Neuronal stem cell (in vitro differentiated cells): ENCODE measurements around the gene COA7.

Source experiments
- DNase-seq: peaks from one replicate; pipeline ENCODE4 v3.0.0-alpha.2; 2013; ENCODE audit warnings: low spot score
- H2AFZ ChIP-seq: one replicate; pipeline ENCODE4 v1.6.1; 2013; ENCODE audit warnings: mild to moderate bottlenecking, low read length, inconsistent platforms
- H2AK5ac ChIP-seq: 2 replicates; pipeline ENCODE4 v1.6.1; 2013; ENCODE audit warnings: low read depth, mild to moderate bottlenecking, inconsistent platforms, low read length, moderate library complexity, mixed read lengths
- H2BK120ac ChIP-seq: 2 replicates; pipeline ENCODE4 v1.6.1; 2013; ENCODE audit warnings: low read depth, mild to moderate bottlenecking, inconsistent platforms, low read length, moderate library complexity, mixed read lengths
- H2BK12ac ChIP-seq: one replicate; pipeline ENCODE4 v1.6.1; 2013; ENCODE audit warnings: low read length, inconsistent platforms
- H2BK15ac ChIP-seq: 2 replicates; pipeline ENCODE4 v1.6.1; 2013; ENCODE audit warnings: mild to moderate bottlenecking, low read length, inconsistent platforms, mixed read lengths
- H2BK5ac ChIP-seq: one replicate; pipeline ENCODE4 v1.6.1; 2013; ENCODE audit warnings: inconsistent platforms, mild to moderate bottlenecking, low read length, moderate library complexity
- H3K14ac ChIP-seq: one replicate; pipeline ENCODE4 v1.6.1; 2013; ENCODE audit warnings: low read length, inconsistent platforms
- H3K18ac ChIP-seq: 2 replicates; pipeline ENCODE4 v1.6.1; 2013; ENCODE audit warnings: low read length, inconsistent platforms
- H3K23ac ChIP-seq: 2 replicates; pipeline ENCODE4 v1.6.1; 2013; ENCODE audit warnings: low read depth, mild to moderate bottlenecking, mixed read lengths, low read length, inconsistent platforms; ENCODE audit not compliant: poor library complexity
- H3K27ac ChIP-seq: replicated peaks from 3 replicates; pipeline ENCODE4 v1.5.1; 2013; ENCODE audit warnings: low read length, inconsistent platforms
- H3K27me3 ChIP-seq, 3 experiments: 2 replicates each; pipeline ENCODE4 v1.6.1; 2013; ENCODE audit warnings: low read length in 3 of 3, mild to moderate bottlenecking in 2 of 3, inconsistent platforms in 1 of 3, low read depth in 1 of 3, mixed read lengths in 1 of 3, moderate library complexity in 1 of 3; ENCODE audit not compliant: control insufficient read depth in 3 of 3, insufficient read depth in 3 of 3
- H3K36me3 ChIP-seq, 2 donors: replicated peaks in 1 of 2; 2 replicates each; pipeline ENCODE4 v1.6.1; 2013; ENCODE audit warnings: low read length in 2 of 2; ENCODE audit not compliant: control insufficient read depth in 2 of 2, insufficient read depth in 2 of 2
- H3K4ac ChIP-seq: 2 replicates; pipeline ENCODE4 v1.6.1; 2013; ENCODE audit warnings: inconsistent platforms, mild to moderate bottlenecking, low read length, moderate library complexity
- H3K4me1 ChIP-seq, 2 donors: 1 replicate in 1 of 2; 2 replicates in 1 of 2; pipeline ENCODE4 v1.6.1; 2013; ENCODE audit warnings: low read length in 2 of 2, low read depth in 1 of 2; ENCODE audit not compliant: control insufficient read depth in 2 of 2, insufficient read depth in 1 of 2
- H3K4me2 ChIP-seq: one replicate; pipeline ENCODE4 v1.6.1; 2013; ENCODE audit warnings: mild to moderate bottlenecking, low read length, inconsistent platforms; ENCODE audit not compliant: insufficient read depth, poor library complexity, severe bottlenecking
- H3K4me3 ChIP-seq, 2 donors: 2 replicates each; pipeline ENCODE4 v1.5.1; 2013; ENCODE audit warnings: low read length in 2 of 2, mild to moderate bottlenecking in 2 of 2, inconsistent platforms in 1 of 2, moderate library complexity in 1 of 2
- H3K79me1 ChIP-seq: one replicate; pipeline ENCODE4 v1.6.1; 2013; ENCODE audit warnings: low read depth, mild to moderate bottlenecking, inconsistent platforms, low read length, moderate library complexity
- H3K9ac ChIP-seq: one replicate; pipeline ENCODE4 v1.6.1; 2013; ENCODE audit warnings: mild to moderate bottlenecking, low read depth, low read length, inconsistent platforms; ENCODE audit not compliant: poor library complexity
- H3K9me3 ChIP-seq, 2 donors: replicated peaks in 1 of 2; 2 replicates each; pipeline versions ENCODE3 to v1.6.1; 2013; ENCODE audit warnings: low read length in 2 of 2, mild to moderate bottlenecking in 2 of 2, inconsistent platforms in 1 of 2, low read depth in 1 of 2, mixed read lengths in 1 of 2, moderate library complexity in 1 of 2; ENCODE audit not compliant: control insufficient read depth in 2 of 2, insufficient read depth in 1 of 2
- H4K8ac ChIP-seq: one replicate; pipeline ENCODE4 v1.6.1; 2013; ENCODE audit warnings: low read depth, mild to moderate bottlenecking, inconsistent platforms, low read length, moderate library complexity
- H4K91ac ChIP-seq: one replicate; pipeline ENCODE4 v1.6.1; 2013; ENCODE audit warnings: low read length, low read depth, mild to moderate bottlenecking, inconsistent platforms; ENCODE audit not compliant: poor library complexity
- WGBS, 2 donors: extraction: QIAGEN DNeasy Blood & Tissue Kit; methylation state at CpG; one replicate each; pipeline ENCODE4 v1.1.7; 2013; ENCODE audit warnings: missing lambda C conversion rate in 2 of 2, mixed read lengths in 1 of 2; ENCODE audit not compliant: insufficient read length in 2 of 2, insufficient replicate concordance in 1 of 2; ENCODE audit errors: extremely low coverage in 2 of 2; 5-methylcytosine and 5-hydroxymethylcytosine counted together

Gene COA7

GRCh38 chr1:52684545-52684944 is 13.6 kb downstream of the COA7 start:
- Histone ChIP-seq H2BK5ac (no peak overlapping the region), H2AFZ (no peak overlapping the region), H3K4me2 (no peak overlapping the region), H3K9ac (no peak overlapping the region), H3K23ac (no peak overlapping the region), H4K91ac (no peak overlapping the region), H2BK120ac (no peak overlapping the region), H3K27ac (no peak overlapping the region), H2AK5ac (no peak overlapping the region), H3K4me3 (no peak overlapping the region), H2BK15ac (no peak overlapping the region), H2BK12ac (no peak overlapping the region), H4K8ac (no peak overlapping the region), H3K9me3 (no peaks in the 10 kb centered on the region), H3K36me3 (peaks cover 15 to 38% of the 10 kb centered on the region in 2 donors), H3K4ac (no peak overlapping the region), H3K4me1 (no peaks in the 10 kb centered on the region), H3K18ac (no peak overlapping the region), H3K14ac (no peak overlapping the region), H3K27me3 (no peaks in the 10 kb centered on the region), H3K79me1 (no peaks in the 10 kb centered on the region)
- no CpG with 5 or more reads among the region's 1 CpG for WGBS, 2 donors
- DNase-seq, result no peak

- no peak for DNase-seq
- Histone ChIP-seq H3K27ac (no peak overlapping the region), H3K4me2 (no peak overlapping the region), H3K4ac (no peak overlapping the region), H3K23ac (no peak overlapping the region), H2BK12ac (no peak overlapping the region), H4K91ac (no peak overlapping the region), H2AK5ac (no peak overlapping the region), H2BK15ac (no peak overlapping the region), H3K9ac (no peak overlapping the region), H3K4me1 (peaks cover 6 to 8% of the 10 kb centered on the region in 2 donors), H2BK5ac (no peak overlapping the region), H3K4me3 (no peak overlapping the region), H3K27me3 (no peaks in the 10 kb centered on the region), H3K36me3 (peaks cover 13 to 33% of the 10 kb centered on the region in 2 donors), H3K79me1 (no peaks in the 10 kb centered on the region), H2BK120ac (no peak overlapping the region), H3K18ac (no peak overlapping the region), H3K14ac (no peak overlapping the region), H3K9me3 (no peaks in the 10 kb centered on the region), H2AFZ (no peak overlapping the region), H4K8ac (no peak overlapping the region)
- WGBS, 2 donors, result no CpG with 5 or more reads among the region's 4 CpGs
Measured at GRCh38 chr1:52683367-52683940, 14.7 kb downstream of the COA7 start.

GRCh38 chr1:52681136-52681535 is 17.0 kb downstream of the COA7 start:
- Histone ChIP-seq H3K4ac (no peak overlapping the region), H3K4me1 (peaks cover 6 to 8% of the 10 kb centered on the region in 2 donors), H4K91ac (no peak overlapping the region), H3K9ac (no peak overlapping the region), H3K4me2 (no peak overlapping the region), H3K36me3 (peaks cover 0 to 13% of the 10 kb centered on the region in 2 donors), H3K27ac (no peak overlapping the region), H3K23ac (no peak overlapping the region), H2BK15ac (no peak overlapping the region), H3K9me3 (no peaks in the 10 kb centered on the region), H3K4me3 (no peak overlapping the region), H3K79me1 (no peaks in the 10 kb centered on the region), H2BK120ac (no peak overlapping the region), H3K18ac (no peak overlapping the region), H2AK5ac (no peak overlapping the region), H2BK5ac (no peak overlapping the region), H2BK12ac (no peak overlapping the region), H4K8ac (no peak overlapping the region), H2AFZ (no peak overlapping the region), H3K14ac (no peak overlapping the region), H3K27me3 (no peaks in the 10 kb centered on the region)
- no CpG with 5 or more reads among the region's 4 CpGs for WGBS, 2 donors
- no peak for DNase-seq

GRCh38 chr1:52680353-52680752 is 17.8 kb downstream of the COA7 start:
- H3K4me1 ChIP-seq, result peaks cover 6 to 8% of the 10 kb centered on the region in 2 donors
- no peak overlapping the region for H3K4ac ChIP-seq
- no peak overlapping the region for H3K18ac ChIP-seq
- no peak overlapping the region for H3K23ac ChIP-seq
- H3K4me2 ChIP-seq, result no peak overlapping the region
- peaks cover 0 to 11% of the 10 kb centered on the region in 2 donors for H3K36me3 ChIP-seq
- H2AK5ac ChIP-seq, result no peak overlapping the region
- no peaks in the 10 kb centered on the region for H3K27me3 ChIP-seq
- no peaks in the 10 kb centered on the region for H3K79me1 ChIP-seq
- no CpG with 5 or more reads among the region's 3 CpGs for WGBS, 2 donors
- no peak overlapping the region for H2BK5ac ChIP-seq
- DNase-seq, result no peak
- no peaks in the 10 kb centered on the region for H3K9me3 ChIP-seq
- H3K27ac ChIP-seq, result no peak overlapping the region
- no peak overlapping the region for H4K91ac ChIP-seq
- no peak overlapping the region for H3K14ac ChIP-seq
- no peak overlapping the region for H3K4me3 ChIP-seq
- H4K8ac ChIP-seq, result no peak overlapping the region
- no peak overlapping the region for H2BK15ac ChIP-seq
- H2BK120ac ChIP-seq, result no peak overlapping the region
- no peak overlapping the region for H2AFZ ChIP-seq
- H2BK12ac ChIP-seq, result no peak overlapping the region
- no peak overlapping the region for H3K9ac ChIP-seq
